WTC11 (cell line): ENCODE results near the gene SCYGR7. TPM values are rescaled to one million over a fixed set of nuclear protein-coding genes. Genes with fewer than 3 reads are reported as not detected.

ENCODE experiments used
- ATAC-seq: fragments of 200-7000 bp; cut with Tn5 transposase; 2 replicates; pipeline ENCODE4 v1.10.0; 2021; ENCODE audit warnings: mild to moderate bottlenecking, moderate library complexity
- CTCF ChIA-PET: fragments of 300-600 bp; sonication (Branson Sonifier 250); formaldehyde crosslinking; loops from one replicate; lab custom pipeline; 2021; ENCODE audit warnings: antibody characterized with exemption; lab: Charles Lee
- POLR2A ChIA-PET: fragments of 350-600 bp; sonication (Branson Sonifier 250); formaldehyde crosslinking; loops from one replicate; lab custom pipeline; 2021; ENCODE audit warnings: antibody characterized with exemption; lab: Charles Lee
- DNase-seq: peaks from one replicate; pipeline ENCODE4 v3.0.0; 2021; ENCODE audit warnings: low spot score
- H3K27ac Mint-ChIP-seq: 2 replicates; pipeline ENCODE4 v1.8.0; 2021; ENCODE audit warnings: mixed read lengths
- H3K27me3 Mint-ChIP-seq: 2 replicates; pipeline ENCODE4 v1.8.0; 2021; ENCODE audit warnings: low read depth, mild to moderate bottlenecking, moderate library complexity, mixed read lengths
- H3K36me3 Mint-ChIP-seq: 2 replicates; pipeline ENCODE4 v1.8.0; 2021; ENCODE audit warnings: mixed read lengths
- H3K4me1 Mint-ChIP-seq: 2 replicates; pipeline ENCODE4 v1.8.0; 2022; ENCODE audit warnings: mixed read lengths
- H3K4me3 Mint-ChIP-seq: 2 replicates; pipeline ENCODE4 v1.8.0; 2021; ENCODE audit warnings: mild to moderate bottlenecking, moderate library complexity, mixed read lengths
- H3K9me3 Mint-ChIP-seq: 2 replicates; pipeline ENCODE4 v1.8.0; 2021; ENCODE audit warnings: mixed read lengths
- ARID4B ChIP-seq: sonication (generic); formaldehyde crosslinking; IDR thresholded peaks from 2 replicates; pipeline ENCODE4 v1.8.0; 2023; ENCODE audit warnings: missing genetic modification reagents, mild to moderate bottlenecking, borderline replicate concordance
- ATF1 ChIP-seq: sonication (generic); formaldehyde crosslinking; IDR thresholded peaks from 2 replicates; pipeline ENCODE4 v1.8.1; 2023; ENCODE audit warnings: mild to moderate bottlenecking, moderate library complexity, missing genetic modification reagents
- EMX1 ChIP-seq: fragments of 250-450 bp; sonication (Bioruptor Pico); IDR thresholded peaks from 2 replicates; pipeline ENCODE4 v1.8.0; 2021; ENCODE audit warnings: mild to moderate bottlenecking
- GRHL2 ChIP-seq: fragments of 250-450 bp; sonication (Bioruptor Pico); IDR thresholded peaks from 2 replicates; pipeline ENCODE4 v1.8.0; 2022; ENCODE audit warnings: mild to moderate bottlenecking, moderate library complexity; ENCODE audit not compliant: insufficient replicate concordance, severe bottlenecking
- GTF2I ChIP-seq: fragments of 250-450 bp; sonication (Bioruptor Pico); conservative IDR thresholded peaks from 2 replicates; pipeline ENCODE4 v1.4.0; 2021; ENCODE audit warnings: mild to moderate bottlenecking
- IRF2 ChIP-seq: sonication (generic); formaldehyde crosslinking; IDR thresholded peaks from 2 replicates; pipeline ENCODE4 v1.8.0; 2022; ENCODE audit warnings: low read depth, missing genetic modification reagents, borderline replicate concordance
- KAT7 ChIP-seq: sonication (generic); formaldehyde crosslinking; IDR thresholded peaks from 2 replicates; pipeline ENCODE4 v1.8.1; 2023; ENCODE audit warnings: missing genetic modification reagents, mild to moderate bottlenecking, borderline replicate concordance
- OVOL2 ChIP-seq: fragments of 250-450 bp; sonication (Bioruptor Pico); IDR thresholded peaks from 2 replicates; pipeline ENCODE4 v1.9.0; 2021; ENCODE audit warnings: mild to moderate bottlenecking, borderline replicate concordance
- SMAD4 ChIP-seq: sonication (generic); formaldehyde crosslinking; IDR thresholded peaks from 2 replicates; pipeline ENCODE4 v1.8.0; 2022; ENCODE audit warnings: mild to moderate bottlenecking, missing genetic modification reagents
- TP53 ChIP-seq: sonication (generic); formaldehyde crosslinking; IDR thresholded peaks from 2 replicates; pipeline ENCODE4 v1.8.1; 2023; ENCODE audit warnings: mild to moderate bottlenecking, missing genetic modification reagents
- ZBTB43 ChIP-seq: sonication (generic); formaldehyde crosslinking; IDR thresholded peaks from 2 replicates; pipeline ENCODE4 v1.8.1; 2023; ENCODE audit warnings: mild to moderate bottlenecking, missing genetic modification reagents
- ZNF263 ChIP-seq: sonication (generic); formaldehyde crosslinking; IDR thresholded peaks from 2 replicates; pipeline ENCODE4 v1.8.1; 2022; ENCODE audit warnings: low read depth, mild to moderate bottlenecking, moderate library complexity, missing genetic modification reagents
- ZNF425 ChIP-seq: fragments of 250-450 bp; sonication (Bioruptor Pico); conservative IDR thresholded peaks from 2 replicates; pipeline ENCODE4 v1.9.0; 2021; ENCODE audit warnings: mild to moderate bottlenecking
- ZNF671 ChIP-seq: fragments of 250-450 bp; sonication (Bioruptor Pico); IDR thresholded peaks from 2 replicates; pipeline ENCODE4 v1.8.0; 2021; ENCODE audit warnings: mild to moderate bottlenecking
- total RNA-seq: library from RNA; stranded (reverse); gene quantifications from 3 replicates; pipeline ENCODE4 v1.2.3, GENCODE V29; 2021
- TF ChIP-seq, protein P1 (sequence below): fragments of 250-450 bp; sonication (Bioruptor Pico); IDR thresholded peaks from 2 replicates; pipeline ENCODE4 v1.9.0; 2021; ENCODE audit warnings: mild to moderate bottlenecking
- TF ChIP-seq, protein P2 (sequence below): fragments of 250-450 bp; sonication (Bioruptor Pico); IDR thresholded peaks from 2 replicates; pipeline ENCODE4 v1.9.0; 2021; ENCODE audit warnings: moderate library complexity, mild to moderate bottlenecking, inconsistent platforms, borderline replicate concordance
- TF ChIP-seq, protein P3 (sequence below): sonication (generic); formaldehyde crosslinking; conservative IDR thresholded peaks from 2 replicates; pipeline ENCODE4 v1.8.1; 2023; ENCODE audit warnings: mild to moderate bottlenecking, low read depth, missing genetic modification reagents, moderate library complexity
- TF ChIP-seq, protein P4 (sequence below): sonication (generic); formaldehyde crosslinking; IDR thresholded peaks from 2 replicates; pipeline ENCODE4 v1.8.1; 2022; ENCODE audit warnings: low read depth, missing genetic modification reagents, borderline replicate concordance

The SCYGR7 gene
- total RNA-seq, 1 experiment from 2014 or later, result not detected

DNA sequence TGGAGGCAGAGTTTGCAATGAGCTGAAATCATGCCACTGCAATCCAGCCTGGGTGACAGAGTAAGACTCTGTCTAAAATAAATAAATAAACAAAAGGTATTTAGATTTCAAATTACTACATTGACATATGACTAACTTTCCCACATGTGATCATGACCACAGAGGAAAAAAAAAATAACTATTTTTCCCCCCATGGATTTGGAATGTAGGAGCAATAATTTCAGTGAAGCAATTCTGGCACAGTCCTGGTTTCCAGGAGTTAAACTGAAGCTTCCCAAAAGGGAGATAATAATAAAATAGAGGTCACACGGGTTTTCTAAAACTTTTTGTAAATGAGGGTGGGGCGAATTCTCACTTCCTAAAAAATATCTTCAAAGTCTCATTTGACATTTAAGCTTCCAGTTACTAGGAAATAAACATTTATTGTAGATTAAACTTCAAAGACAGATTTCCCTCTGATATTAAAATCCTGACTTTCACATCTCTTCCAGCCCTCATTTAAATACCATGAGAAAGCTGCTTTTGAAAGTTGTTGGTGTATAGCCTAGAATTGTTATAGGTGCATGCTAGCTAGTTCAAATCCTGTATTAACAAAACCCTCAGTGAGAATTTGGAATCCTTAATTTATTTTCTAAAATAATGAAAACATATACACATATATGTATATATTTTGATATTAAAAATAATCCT is 31.0 kb upstream of the SCYGR7 start:
- DNase-seq (no peak), ATAC-seq (no peak)
- H3K36me3 Mint-ChIP-seq, result peaks cover 15% of the 10 kb centered on the region
- H3K9me3 Mint-ChIP-seq, result peaks cover 12% of the 10 kb centered on the region; the same call in 1 of the 2 replicates
- no peak for TF ChIP-seq ZBTB43 (CRISPR knock-in tag)
- TF ChIP-seq ARID4B (CRISPR knock-in tag), result no peak
- TF ChIP-seq, protein P1, sequence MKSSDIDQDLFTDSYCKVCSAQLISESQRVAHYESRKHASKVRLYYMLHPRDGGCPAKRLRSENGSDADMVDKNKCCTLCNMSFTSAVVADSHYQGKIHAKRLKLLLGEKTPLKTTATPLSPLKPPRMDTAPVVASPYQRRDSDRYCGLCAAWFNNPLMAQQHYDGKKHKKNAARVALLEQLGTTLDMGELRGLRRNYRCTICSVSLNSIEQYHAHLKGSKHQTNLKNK (CRISPR knock-in tag), result no peak
- TF ChIP-seq SMAD4 (CRISPR knock-in tag), result no peak
- no peak for TF ChIP-seq TP53 (CRISPR knock-in tag)
- TF ChIP-seq ZNF671 (CRISPR knock-in tag), result no peak
- TF ChIP-seq, protein P2, sequence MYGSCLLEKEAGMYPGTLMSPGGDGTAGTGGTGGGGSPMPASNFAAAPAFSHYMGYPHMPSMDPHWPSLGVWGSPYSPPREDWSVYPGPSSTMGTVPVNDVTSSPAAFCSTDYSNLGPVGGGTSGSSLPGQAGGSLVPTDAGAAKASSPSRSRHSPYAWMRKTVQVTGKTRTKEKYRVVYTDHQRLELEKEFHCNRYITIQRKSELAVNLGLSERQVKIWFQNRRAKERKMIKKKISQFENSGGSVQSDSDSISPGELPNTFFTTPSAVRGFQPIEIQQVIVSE, result no peak
- TF ChIP-seq GTF2I (CRISPR knock-in tag), result no peak
- TF ChIP-seq ZNF263, result no peak
- TF ChIP-seq, protein P3, sequence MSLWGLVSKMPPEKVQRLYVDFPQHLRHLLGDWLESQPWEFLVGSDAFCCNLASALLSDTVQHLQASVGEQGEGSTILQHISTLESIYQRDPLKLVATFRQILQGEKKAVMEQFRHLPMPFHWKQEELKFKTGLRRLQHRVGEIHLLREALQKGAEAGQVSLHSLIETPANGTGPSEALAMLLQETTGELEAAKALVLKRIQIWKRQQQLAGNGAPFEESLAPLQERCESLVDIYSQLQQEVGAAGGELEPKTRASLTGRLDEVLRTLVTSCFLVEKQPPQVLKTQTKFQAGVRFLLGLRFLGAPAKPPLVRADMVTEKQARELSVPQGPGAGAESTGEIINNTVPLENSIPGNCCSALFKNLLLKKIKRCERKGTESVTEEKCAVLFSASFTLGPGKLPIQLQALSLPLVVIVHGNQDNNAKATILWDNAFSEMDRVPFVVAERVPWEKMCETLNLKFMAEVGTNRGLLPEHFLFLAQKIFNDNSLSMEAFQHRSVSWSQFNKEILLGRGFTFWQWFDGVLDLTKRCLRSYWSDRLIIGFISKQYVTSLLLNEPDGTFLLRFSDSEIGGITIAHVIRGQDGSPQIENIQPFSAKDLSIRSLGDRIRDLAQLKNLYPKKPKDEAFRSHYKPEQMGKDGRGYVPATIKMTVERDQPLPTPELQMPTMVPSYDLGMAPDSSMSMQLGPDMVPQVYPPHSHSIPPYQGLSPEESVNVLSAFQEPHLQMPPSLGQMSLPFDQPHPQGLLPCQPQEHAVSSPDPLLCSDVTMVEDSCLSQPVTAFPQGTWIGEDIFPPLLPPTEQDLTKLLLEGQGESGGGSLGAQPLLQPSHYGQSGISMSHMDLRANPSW (CRISPR knock-in tag), result no peak
- TF ChIP-seq KAT7 (CRISPR knock-in tag), result no peak
- no peak for TF ChIP-seq GRHL2 (CRISPR knock-in tag)
- TF ChIP-seq ZNF425 (CRISPR knock-in tag), result no peak
- TF ChIP-seq IRF2, result no peak
- TF ChIP-seq, protein P4, sequence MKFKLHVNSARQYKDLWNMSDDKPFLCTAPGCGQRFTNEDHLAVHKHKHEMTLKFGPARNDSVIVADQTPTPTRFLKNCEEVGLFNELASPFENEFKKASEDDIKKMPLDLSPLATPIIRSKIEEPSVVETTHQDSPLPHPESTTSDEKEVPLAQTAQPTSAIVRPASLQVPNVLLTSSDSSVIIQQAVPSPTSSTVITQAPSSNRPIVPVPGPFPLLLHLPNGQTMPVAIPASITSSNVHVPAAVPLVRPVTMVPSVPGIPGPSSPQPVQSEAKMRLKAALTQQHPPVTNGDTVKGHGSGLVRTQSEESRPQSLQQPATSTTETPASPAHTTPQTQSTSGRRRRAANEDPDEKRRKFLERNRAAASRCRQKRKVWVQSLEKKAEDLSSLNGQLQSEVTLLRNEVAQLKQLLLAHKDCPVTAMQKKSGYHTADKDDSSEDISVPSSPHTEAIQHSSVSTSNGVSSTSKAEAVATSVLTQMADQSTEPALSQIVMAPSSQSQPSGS (CRISPR knock-in tag), result no peak
- TF ChIP-seq EMX1 (CRISPR knock-in tag), result no peak
- no peak for TF ChIP-seq OVOL2 (CRISPR knock-in tag)
- TF ChIP-seq ATF1 (CRISPR knock-in tag), result no peak
- no peak overlapping the region for H3K27ac Mint-ChIP-seq
- H3K4me1 Mint-ChIP-seq, result no peaks in the 10 kb centered on the region
- no peaks in the 10 kb centered on the region for H3K27me3 Mint-ChIP-seq
- POLR2A ChIA-PET, result interaction anchor here (0.7 kb wide), 1 partner anchor 23 kb away, joined by 3 read pairs; no protein-coding TSS in a partner anchor
- H3K4me3 Mint-ChIP-seq, result no peak overlapping the region
- CTCF ChIA-PET, result interaction anchor here (0.8 to 1.5 kb wide), 2 partner anchors 43 to 572 kb away, joined by 3 read pairs; no protein-coding TSS in a partner anchor
